ENCODE measurements around the gene COMP.

The COMP gene

GRCh38 chr19:18782559-18783225, 8.4 kb downstream of the COMP start:
- no peaks in the 10 kb centered on the region for H3K9me3 ChIP-seq (ENCODE audit: low read depth, low read length)
- no peak overlapping the region for H3K4me3 ChIP-seq
- TF ChIP-seq EZH2 (IDR thresholded peaks at IDR 0.05): no peak
- TF ChIP-seq POLR2AphosphoS5 (IDR thresholded peaks at IDR 0.05; ENCODE audit: borderline replicate concordance, low read depth, low read length): no peak
- no peak for TF ChIP-seq FOXP2 (optimal IDR thresholded peaks at IDR 0.05; ENCODE audit: control extremely low read depth, extremely low read length, insufficient read depth)
- no peak overlapping the region for H3K9ac ChIP-seq (ENCODE audit: insufficient read length)
- DNase-seq (ENCODE audit: low read depth, low spot score): no peak
- no peak overlapping the region for H3K27ac ChIP-seq
- H3K36me3 ChIP-seq (ENCODE audit: insufficient read depth, low read length): no peaks in the 10 kb centered on the region

- no peak overlapping the region for H3K27ac ChIP-seq
- H3K9me3 ChIP-seq (ENCODE audit: low read depth, low read length): no peaks in the 10 kb centered on the region
- TF ChIP-seq EZH2 (IDR thresholded peaks at IDR 0.05) (no peak), POLR2AphosphoS5 (IDR thresholded peaks at IDR 0.05; ENCODE audit: borderline replicate concordance, low read depth, low read length) (no peak), FOXP2 (optimal IDR thresholded peaks at IDR 0.05; ENCODE audit: control extremely low read depth, extremely low read length, insufficient read depth) (no peak)
- no peaks in the 10 kb centered on the region for H3K36me3 ChIP-seq (ENCODE audit: insufficient read depth, low read length)
- no peak overlapping the region for H3K9ac ChIP-seq (ENCODE audit: insufficient read length)
- DNase-seq (ENCODE audit: low read depth, low spot score): no peak
- H3K4me3 ChIP-seq: no peak overlapping the region
These were observed 9.1 kb downstream of the COMP start for GRCh38 chr19:18781885-18782527.

- H3K27ac ChIP-seq: no peak overlapping the region
- H3K9ac ChIP-seq (ENCODE audit: insufficient read length): no peak overlapping the region
- DNase-seq (ENCODE audit: low read depth, low spot score): no peak
- H3K4me3 ChIP-seq: no peak overlapping the region
- no peak for TF ChIP-seq EZH2 (IDR thresholded peaks at IDR 0.05)
- no peak for TF ChIP-seq POLR2AphosphoS5 (IDR thresholded peaks at IDR 0.05; ENCODE audit: borderline replicate concordance, low read depth, low read length)
- TF ChIP-seq FOXP2 (optimal IDR thresholded peaks at IDR 0.05; ENCODE audit: control extremely low read depth, extremely low read length, insufficient read depth): no peak
- no peaks in the 10 kb centered on the region for H3K9me3 ChIP-seq (ENCODE audit: low read depth, low read length)
- H3K36me3 ChIP-seq (ENCODE audit: insufficient read depth, low read length): no peaks in the 10 kb centered on the region
These were observed 10.0 kb downstream of the COMP start for GRCh38 chr19:18781047-18781600.

- no peak for DNase-seq (ENCODE audit: low read depth, low spot score)
- no peaks in the 10 kb centered on the region for H3K36me3 ChIP-seq (ENCODE audit: insufficient read depth, low read length)
- TF ChIP-seq POLR2AphosphoS5 (IDR thresholded peaks at IDR 0.05; ENCODE audit: borderline replicate concordance, low read depth, low read length) (no peak), EZH2 (IDR thresholded peaks at IDR 0.05) (no peak)
- H3K4me3 ChIP-seq: no peak overlapping the region
- H3K9ac ChIP-seq (ENCODE audit: insufficient read length): no peak overlapping the region
- no peaks in the 10 kb centered on the region for H3K9me3 ChIP-seq (ENCODE audit: low read depth, low read length)
- H3K27ac ChIP-seq: no peak overlapping the region
These were observed 10.5 kb downstream of the COMP start for GRCh38 chr19:18780631-18781030.

DNA sequence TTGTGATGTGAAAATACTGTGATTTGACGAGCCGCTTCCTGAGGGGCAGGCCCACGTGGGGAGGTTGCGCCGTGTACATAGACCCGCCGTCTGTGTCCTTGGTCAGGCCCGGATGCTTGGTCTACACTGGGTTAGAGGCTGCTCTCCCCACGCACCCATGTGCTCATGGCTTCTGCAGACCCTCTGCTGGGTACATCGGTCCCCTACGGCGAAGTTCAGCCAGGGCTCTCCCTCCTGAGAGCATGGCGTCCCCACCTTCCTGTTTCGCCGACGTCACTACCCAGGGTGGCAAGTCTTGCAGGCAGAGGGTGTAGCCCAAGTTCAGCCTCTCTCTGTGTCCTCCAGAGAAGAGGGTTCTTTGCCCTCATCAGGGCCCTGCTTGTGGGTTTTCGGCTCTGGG, 11.0 kb downstream of the COMP start:
- Histone ChIP-seq H3K36me3 (ENCODE audit: insufficient read depth, low read length) (no peaks in the 10 kb centered on the region), H3K27ac (no peak overlapping the region), H3K9me3 (ENCODE audit: low read depth, low read length) (no peaks in the 10 kb centered on the region), H3K4me3 (no peak overlapping the region), H3K9ac (ENCODE audit: insufficient read length) (no peak overlapping the region)
- TF ChIP-seq EZH2 (IDR thresholded peaks at IDR 0.05): no peak
- TF ChIP-seq POLR2AphosphoS5 (IDR thresholded peaks at IDR 0.05; ENCODE audit: borderline replicate concordance, low read depth, low read length): no peak
- no peak for TF ChIP-seq FOXP2 (optimal IDR thresholded peaks at IDR 0.05; ENCODE audit: control extremely low read depth, extremely low read length, insufficient read depth)
- DNase-seq (ENCODE audit: low read depth, low spot score): no peak

- no peak for DNase-seq (ENCODE audit: low read depth, low spot score)
- no peak overlapping the region for H3K27ac ChIP-seq
- TF ChIP-seq FOXP2 (optimal IDR thresholded peaks at IDR 0.05; ENCODE audit: control extremely low read depth, extremely low read length, insufficient read depth): no peak
- no peak for TF ChIP-seq EZH2 (IDR thresholded peaks at IDR 0.05)
- no peak for TF ChIP-seq POLR2AphosphoS5 (IDR thresholded peaks at IDR 0.05; ENCODE audit: borderline replicate concordance, low read depth, low read length)
- H3K36me3 ChIP-seq (ENCODE audit: insufficient read depth, low read length): no peaks in the 10 kb centered on the region
- no peak overlapping the region for H3K9ac ChIP-seq (ENCODE audit: insufficient read length)
- no peak overlapping the region for H3K4me3 ChIP-seq
- H3K9me3 ChIP-seq (ENCODE audit: low read depth, low read length): no peaks in the 10 kb centered on the region
These were observed 12.1 kb downstream of the COMP start for GRCh38 chr19:18778826-18779495.

DNA sequence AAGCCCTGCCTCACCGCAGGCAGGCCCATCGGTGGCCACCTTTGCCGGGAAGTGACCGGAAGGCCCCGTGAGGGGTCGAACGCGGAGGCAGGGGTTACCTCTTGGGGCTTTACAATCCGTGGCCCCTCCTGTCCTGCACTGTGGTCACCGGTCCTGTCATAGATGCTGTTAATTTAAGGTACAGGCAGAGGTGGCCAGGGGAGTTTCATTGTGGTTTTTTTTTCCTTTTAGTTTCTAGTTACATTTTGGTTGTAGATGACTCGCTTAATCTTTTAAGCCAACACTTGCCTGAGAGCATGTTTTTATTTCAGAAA, 13.1 kb downstream of the COMP start:
- Histone ChIP-seq H3K27ac (no peak overlapping the region), H3K9ac (ENCODE audit: insufficient read length) (no peak overlapping the region), H3K4me3 (no peak overlapping the region), H3K9me3 (ENCODE audit: low read depth, low read length) (no peaks in the 10 kb centered on the region), H3K36me3 (ENCODE audit: insufficient read depth, low read length) (no peaks in the 10 kb centered on the region)
- no peak for TF ChIP-seq FOXP2 (optimal IDR thresholded peaks at IDR 0.05; ENCODE audit: control extremely low read depth, extremely low read length, insufficient read depth)
- TF ChIP-seq POLR2AphosphoS5 (IDR thresholded peaks at IDR 0.05; ENCODE audit: borderline replicate concordance, low read depth, low read length): no peak
- no peak for TF ChIP-seq EZH2 (IDR thresholded peaks at IDR 0.05)
- DNase-seq (ENCODE audit: low read depth, low spot score): no peak

DNA sequence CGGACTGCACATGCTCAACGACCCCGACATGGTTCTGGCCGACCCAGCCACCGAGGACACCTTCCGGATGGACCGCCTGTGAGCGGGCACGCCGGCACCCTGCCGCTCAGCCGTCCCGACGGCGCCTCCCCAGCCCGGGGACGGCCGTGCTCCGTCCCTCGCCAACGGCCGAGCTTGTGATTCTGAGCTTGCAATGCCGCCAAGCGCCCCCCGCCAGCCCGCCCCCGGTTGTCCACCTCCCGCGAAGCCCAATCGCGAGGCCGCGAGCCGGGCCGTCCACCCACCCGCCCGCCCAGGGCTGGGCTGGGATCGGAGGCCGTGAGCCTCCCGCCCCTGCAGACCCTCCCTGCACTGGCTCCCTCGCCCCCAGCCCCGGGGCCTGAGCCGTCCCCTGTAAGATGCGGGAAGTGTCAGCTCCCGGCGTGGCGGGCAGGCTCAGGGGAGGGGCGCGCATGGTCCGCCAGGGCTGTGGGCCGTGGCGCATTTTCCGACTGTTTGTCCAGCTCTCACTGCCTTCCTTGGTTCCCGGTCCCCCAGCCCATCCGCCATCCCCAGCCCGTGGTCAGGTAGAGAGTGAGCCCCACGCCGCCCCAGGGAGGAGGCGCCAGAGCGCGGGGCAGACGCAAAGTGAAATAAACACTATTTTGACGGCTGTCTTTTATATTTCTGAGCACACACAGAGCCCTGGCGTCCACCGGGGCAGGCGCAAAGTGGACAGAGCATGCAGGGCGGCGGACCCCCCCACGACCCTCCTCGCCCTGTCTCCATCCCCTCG, 13.6 kb downstream of the COMP start:
- Histone ChIP-seq H3K27ac (no peak overlapping the region), H3K4me3 (no peak overlapping the region), H3K36me3 (ENCODE audit: insufficient read depth, low read length) (no peaks in the 10 kb centered on the region), H3K9ac (ENCODE audit: insufficient read length) (no peak overlapping the region), H3K9me3 (ENCODE audit: low read depth, low read length) (no peaks in the 10 kb centered on the region)
- TF ChIP-seq EZH2 (IDR thresholded peaks at IDR 0.05) (no peak), FOXP2 (optimal IDR thresholded peaks at IDR 0.05; ENCODE audit: control extremely low read depth, extremely low read length, insufficient read depth) (no peak), POLR2AphosphoS5 (IDR thresholded peaks at IDR 0.05; ENCODE audit: borderline replicate concordance, low read depth, low read length) (no peak; the same call in 1 of the 2 replicates)
- DNase-seq (ENCODE audit: low read depth, low spot score): no peak

All from SK-N-MC (cell line).